A549 (cell line): ENCODE results near the gene SLC9C2. TPM values are rescaled to one million over a fixed set of nuclear protein-coding genes. Genes with fewer than 3 reads are reported as not detected.

Experiments
- ATAC-seq, 2 experiments: fragments of 200-7000 bp in 1 of 2; fragments of >200 bp in 1 of 2; cut with Nextera tagmentation in 1 of 2; cut with Tn5 transposase in 1 of 2; 3 replicates each; pipeline versions ENCODE4 v1.8.0 to v1.9.1; 2018 to 2020; ENCODE audit warnings: mild to moderate bottlenecking in 1 of 2, moderate library complexity in 1 of 2
- CTCF ChIA-PET: fragments of 300-600 bp; sonication (Branson Sonifier 250); formaldehyde crosslinking; extraction: SDS; loops from one replicate; lab custom pipeline; 2021; ENCODE audit warnings: antibody characterized with exemption, inconsistent platforms; lab: Yijun Ruan, JAX
- POLR2A ChIA-PET: fragments of 350-600 bp; formaldehyde crosslinking; extraction: SDS; loops from one replicate; lab custom pipeline; 2021; ENCODE audit warnings: antibody characterized with exemption, inconsistent platforms; lab: Yijun Ruan, JAX
- DNase-seq, 2 experiments: peaks; one replicate each; pipeline versions ENCODE4 v3.0.0 to v3.0.0-alpha.2; 2011 to 2016; ENCODE audit warnings: low read depth in 1 of 2, low spot score in 1 of 2
- FAIRE-seq: peaks from 2 replicates; lab custom pipeline; 2011; peaks lifted over from hg19 to GRCh38; lab: Jason Lieb, UNC
- H3K27ac ChIP-seq, 2 experiments: fragments of >200 bp; sonication (Bioruptor Twin); formaldehyde crosslinking; 3 replicates each; pipeline ENCODE4 v1.5.1; 2016 to 2017
- H3K4me1 ChIP-seq: fragments of >200 bp; sonication (Bioruptor Twin); formaldehyde crosslinking; 3 replicates; pipeline ENCODE4 v1.6.1; 2016
- H3K4me2 ChIP-seq: fragments of >200 bp; sonication (Bioruptor Twin); formaldehyde crosslinking; 3 replicates; pipeline ENCODE4 v1.6.1; 2016
- H3K4me3 ChIP-seq: fragments of >200 bp; sonication (Bioruptor Twin); formaldehyde crosslinking; 3 replicates; pipeline ENCODE4 v1.5.1; 2016
- H3K9me3 ChIP-seq: fragments of >200 bp; sonication (Bioruptor Twin); formaldehyde crosslinking; 3 replicates; pipeline ENCODE4 v1.6.1; 2016
- CEBPB ChIP-seq, 2 experiments: fragments of >200 bp in 1 of 2; sonication (Bioruptor Twin) in 1 of 2; formaldehyde crosslinking in 1 of 2; IDR thresholded peaks; 2 replicates each; pipeline ENCODE4 v1.6.1; 2012 to 2016
- CHD2 ChIP-seq: fragments of 150-350 bp; IDR thresholded peaks from 2 replicates; pipeline ENCODE4 v1.6.1; 2014; ENCODE audit warnings: low read length; ENCODE audit not compliant: partially characterized antibody
- CHD4 ChIP-seq: fragments of 200-600 bp; sonication (generic); IDR thresholded peaks from 2 replicates; pipeline ENCODE4 v1.6.1; 2016; ENCODE audit warnings: antibody characterized with exemption, mild to moderate bottlenecking, borderline replicate concordance
- ESRRA ChIP-seq: fragments of 150-350 bp; IDR thresholded peaks from 2 replicates; pipeline ENCODE4 v1.6.1; 2014; ENCODE audit warnings: mild to moderate bottlenecking, low read length, borderline replicate concordance
- HDAC2 ChIP-seq: fragments of 200-600 bp; sonication (generic); IDR thresholded peaks from 2 replicates; pipeline ENCODE4 v1.6.1; 2016
- HES2 ChIP-seq: fragments of >200 bp; sonication (Bioruptor Twin); formaldehyde crosslinking; IDR thresholded peaks from 2 replicates; pipeline ENCODE4 v1.6.1; 2016
- HOXA7 ChIP-seq: fragments of 250-450 bp; sonication (Bioruptor Pico); IDR thresholded peaks from 2 replicates; pipeline ENCODE4 v1.5.0; 2020; ENCODE audit warnings: mild to moderate bottlenecking, moderate library complexity
- HOXB13 ChIP-seq: fragments of 250-450 bp; sonication (Bioruptor Pico); IDR thresholded peaks from 2 replicates; pipeline ENCODE4 v1.5.0; 2020; ENCODE audit warnings: low read depth, mild to moderate bottlenecking, moderate library complexity
- JUN ChIP-seq, 2 experiments: fragments of >200 bp; sonication (Bioruptor Twin); formaldehyde crosslinking; IDR thresholded peaks; 2 replicates in 1 of 2; 3 replicates in 1 of 2; pipeline ENCODE4 v1.6.1; 2016 to 2017
- MAFK ChIP-seq: fragments of 450-650 bp; IDR thresholded peaks from 2 replicates; pipeline ENCODE4 v1.6.1; 2014; ENCODE audit not compliant: partially characterized antibody
- MAX ChIP-seq: IDR thresholded peaks from 2 replicates; pipeline ENCODE4 v1.6.1; 2012
- MAZ ChIP-seq: fragments of 150-350 bp; IDR thresholded peaks from 2 replicates; pipeline ENCODE4 v1.6.1; 2014; ENCODE audit warnings: antibody characterized with exemption, low read depth, low read length, borderline replicate concordance
- NR3C1 ChIP-seq: fragments of >200 bp; sonication (Bioruptor Twin); formaldehyde crosslinking; IDR thresholded peaks from 3 replicates; pipeline ENCODE4 v1.6.1; 2017
- POLR2A ChIP-seq: IDR thresholded peaks from 2 replicates; pipeline ENCODE4 v1.6.1; 2012; ENCODE audit warnings: mild to moderate bottlenecking, low read length
- POLR2AphosphoS2 ChIP-seq: conservative IDR thresholded peaks from 2 replicates; pipeline ENCODE4 v1.6.1; 2012; ENCODE audit warnings: low read length, improper control_type of control experiment, inconsistent platforms
- RAD21 ChIP-seq, 2 experiments: fragments of >200 bp in 1 of 2; sonication (Bioruptor Twin) in 1 of 2; formaldehyde crosslinking in 1 of 2; IDR thresholded peaks in 1 of 2; conservative IDR thresholded peaks in 1 of 2; 2 replicates in 1 of 2; 3 replicates in 1 of 2; pipeline ENCODE4 v1.6.1; 2012 to 2018; ENCODE audit warnings: inconsistent platforms in 1 of 2
- RCOR1 ChIP-seq: fragments of 150-350 bp; IDR thresholded peaks from 2 replicates; pipeline ENCODE4 v1.6.1; 2014; ENCODE audit warnings: antibody characterized with exemption, low read length, low read depth
- SREBF2 ChIP-seq: fragments of 450-650 bp; IDR thresholded peaks from 2 replicates; pipeline ENCODE4 v1.6.1; 2014; ENCODE audit warnings: mild to moderate bottlenecking, moderate library complexity
- USF2 ChIP-seq: fragments of 450-650 bp; IDR thresholded peaks from 2 replicates; pipeline ENCODE4 v1.6.1; 2014; ENCODE audit warnings: antibody characterized with exemption
- WGBS: methylation state at CpG from one replicate; pipeline ENCODE4 v1.1.6; 2017; ENCODE audit errors: missing lambda C conversion rate; 5-methylcytosine and 5-hydroxymethylcytosine counted together
- polyA plus RNA-seq, 4 experiments: library from polyadenylated mRNA; depleted of rRNA in 3 of 4; stranded (reverse); fragments of >200 nt; fragmentation: RNase III in 1 of 4; extraction: RNeasy Plus Mini Kit Qiagen cat#74134 plus additional on column Dnase treatment in 1 of 4; gene quantifications; 2 replicates in 3 of 4; 3 replicates in 1 of 4; pipeline ENCODE4 v1.2.3, GENCODE V29; 2011 to 2017
- TF ChIP-seq, protein P1 (sequence below): fragments of 250-450 bp; sonication (Bioruptor Pico); IDR thresholded peaks from 2 replicates; pipeline ENCODE4 v1.5.0; 2021; ENCODE audit warnings: mild to moderate bottlenecking, moderate library complexity, borderline replicate concordance
- TF ChIP-seq, protein P2 (sequence below): IDR thresholded peaks from 2 replicates; pipeline ENCODE4 v1.6.1; 2012; ENCODE audit warnings: low read depth, borderline replicate concordance
- TF ChIP-seq, protein P3 (sequence below): IDR thresholded peaks from 2 replicates; pipeline ENCODE4 v1.6.1; 2012
- TF ChIP-seq, protein P4 (sequence below): fragments of 200-600 bp; sonication (generic); IDR thresholded peaks from 2 replicates; pipeline ENCODE4 v1.6.1; 2016; ENCODE audit warnings: antibody characterized with exemption, mild to moderate bottlenecking, moderate library complexity

Gene SLC9C2
- polyA plus RNA-seq, 2 of the 4 experiments (the other 2 are of a cell fraction) = not detected

DNA sequence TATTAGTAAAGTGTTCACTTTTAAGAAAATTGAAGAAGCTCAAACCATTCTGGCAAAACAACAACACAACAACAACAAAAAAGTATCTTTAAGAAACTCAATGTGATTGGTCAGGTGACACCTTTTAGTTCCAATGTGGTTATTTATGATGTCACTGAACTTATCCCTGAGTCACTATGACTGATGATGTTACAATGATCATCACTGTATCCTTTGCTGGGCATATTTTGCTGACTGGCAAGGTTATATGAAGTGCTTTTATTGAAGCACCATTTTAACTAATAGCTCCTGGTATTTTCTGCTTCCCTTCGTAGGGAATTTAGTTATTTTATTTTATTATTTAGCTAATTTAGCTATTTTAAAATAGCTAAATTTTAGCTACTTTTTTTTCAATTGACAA is 32.2 kb upstream of the SLC9C2 start, which contains the start of gene TEX50:
Gene TEX50, plus strand, starts transcription at position 223 of the 400 bp plus-strand sequence. CDS start 184 bp downstream, outside the sequence.
- H3K9me3 ChIP-seq = peaks cover 9% of the 10 kb centered on the region; the same call in 1 of the 3 replicates
- 51% methylated on average over 1 of the region's 1 CpG for WGBS
- ATAC-seq (no peak), DNase-seq (peak in 1 of 2 experiments; percentile 21), FAIRE-seq (no peak)
- TF ChIP-seq MAFK (peak; percentile 73), POLR2A (no peak)
- no peak within 1 kb of the TSS for H3K4me3 ChIP-seq
- H3K4me1 ChIP-seq = no peaks in the 10 kb centered on the region
- H3K4me2 ChIP-seq = no peak within 1 kb of the TSS
- POLR2A ChIA-PET = no interaction called here
- CTCF ChIA-PET = interaction anchor here (0.5 to 0.9 kb wide), 2 partner anchors 14 to 891 kb away, joined by 3 read pairs; no protein-coding TSS in a partner anchor
- H3K27ac ChIP-seq = no peak within 1 kb of the TSS

DNA sequence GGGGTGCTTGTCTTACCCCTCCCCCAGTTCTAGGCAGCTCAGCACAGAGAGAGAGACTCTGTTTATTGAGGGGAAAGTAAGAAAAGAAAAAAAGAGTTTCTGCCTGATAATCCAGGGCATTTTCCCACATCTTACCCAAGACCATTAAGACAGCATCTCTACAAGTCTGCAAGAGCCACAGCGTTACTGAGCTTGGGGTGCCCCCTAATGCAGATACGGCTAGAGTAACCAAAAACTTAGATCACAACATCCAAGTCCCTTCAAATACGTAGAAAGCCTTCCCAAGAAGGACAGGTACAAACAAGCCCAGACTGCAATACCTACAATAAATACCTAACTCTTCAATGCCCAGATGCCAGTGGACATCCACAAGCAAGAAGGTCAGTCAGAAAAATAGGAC is 26.0 kb upstream of the SLC9C2 start:
- TF ChIP-seq RAD21 (conservative IDR thresholded peaks at IDR 0.05 in 1 of 2, IDR thresholded peaks at IDR 0.05 in 1 of 2) = peak in 1 of 2 experiments; percentile 28; a peak in 1 of 5 replicates
- no peak for TF ChIP-seq ESRRA
- TF ChIP-seq, all 56 proteins: peak for 1
- ChIA-PET POLR2A (no interaction called here), CTCF (no interaction called here)
- no peak overlapping the region for H3K27ac ChIP-seq
- ATAC-seq (no peak), FAIRE-seq (no peak), DNase-seq (peak in 1 of 2 experiments; percentile 6)
- H3K4me3 ChIP-seq = no peak overlapping the region
- 72% methylated on average over 3 of the region's 3 CpGs for WGBS
- no peaks in the 10 kb centered on the region for H3K4me1 ChIP-seq
- no peak overlapping the region for H3K4me2 ChIP-seq
- no peaks in the 10 kb centered on the region for H3K9me3 ChIP-seq

DNA sequence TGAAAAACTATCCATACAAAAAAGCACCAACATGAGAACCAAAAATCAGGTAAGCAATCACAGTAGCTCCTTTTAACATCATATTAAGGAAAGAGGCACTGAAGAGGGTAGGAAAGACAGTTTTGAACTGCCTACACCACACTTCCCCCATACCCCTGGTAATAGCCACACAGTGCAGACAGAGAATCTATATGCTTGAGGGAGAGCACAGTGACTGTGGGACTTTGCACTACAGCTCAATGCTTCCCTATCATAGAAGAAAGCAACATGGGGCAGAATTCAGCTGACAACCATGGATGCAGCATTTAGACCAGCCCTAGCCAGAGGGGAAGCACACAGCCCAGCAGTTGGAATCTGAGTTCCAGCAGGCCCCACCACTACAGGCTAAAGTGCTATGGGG is 24.4 kb upstream of the SLC9C2 start:
- no peak overlapping the region for H3K4me2 ChIP-seq
- H3K9me3 ChIP-seq = no peaks in the 10 kb centered on the region; the same call in 2 of the 3 replicates
- no peak overlapping the region for H3K4me3 ChIP-seq
- ChIA-PET CTCF (no interaction called here), POLR2A (no interaction called here)
- DNase-seq = no peak
- ATAC-seq = no peak
- FAIRE-seq = no peak
- TF ChIP-seq HOXA7 (no peak), HES2 (no peak), RAD21 (conservative IDR thresholded peaks at IDR 0.05 in 1 of 2, IDR thresholded peaks at IDR 0.05 in 1 of 2) (no peak), JUN (IDR thresholded peaks at IDR 0.05) (no peak), CEBPB (IDR thresholded peaks at IDR 0.05) (no peak), HDAC2 (no peak), MAZ (no peak), POLR2AphosphoS2 (no peak), CHD2 (no peak), RCOR1 (no peak)
- TF ChIP-seq, protein P1, sequence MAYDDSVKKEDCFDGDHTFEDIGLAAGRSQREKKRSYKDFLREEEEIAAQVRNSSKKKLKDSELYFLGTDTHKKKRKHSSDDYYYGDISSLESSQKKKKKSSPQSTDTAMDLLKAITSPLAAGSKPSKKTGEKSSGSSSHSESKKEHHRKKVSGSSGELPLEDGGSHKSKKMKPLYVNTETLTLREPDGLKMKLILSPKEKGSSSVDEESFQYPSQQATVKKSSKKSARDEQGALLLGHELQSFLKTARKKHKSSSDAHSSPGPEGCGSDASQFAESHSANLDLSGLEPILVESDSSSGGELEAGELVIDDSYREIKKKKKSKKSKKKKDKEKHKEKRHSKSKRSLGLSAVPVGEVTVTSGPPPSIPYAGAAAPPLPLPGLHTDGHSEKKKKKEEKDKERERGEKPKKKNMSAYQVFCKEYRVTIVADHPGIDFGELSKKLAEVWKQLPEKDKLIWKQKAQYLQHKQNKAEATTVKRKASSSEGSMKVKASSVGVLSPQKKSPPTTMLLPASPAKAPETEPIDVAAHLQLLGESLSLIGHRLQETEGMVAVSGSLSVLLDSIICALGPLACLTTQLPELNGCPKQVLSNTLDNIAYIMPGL (CRISPR knock-in tag) = no peak
- TF ChIP-seq, protein P2, sequence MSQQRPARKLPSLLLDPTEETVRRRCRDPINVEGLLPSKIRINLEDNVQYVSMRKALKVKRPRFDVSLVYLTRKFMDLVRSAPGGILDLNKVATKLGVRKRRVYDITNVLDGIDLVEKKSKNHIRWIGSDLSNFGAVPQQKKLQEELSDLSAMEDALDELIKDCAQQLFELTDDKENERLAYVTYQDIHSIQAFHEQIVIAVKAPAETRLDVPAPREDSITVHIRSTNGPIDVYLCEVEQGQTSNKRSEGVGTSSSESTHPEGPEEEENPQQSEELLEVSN = no peak
- TF ChIP-seq, protein P3, sequence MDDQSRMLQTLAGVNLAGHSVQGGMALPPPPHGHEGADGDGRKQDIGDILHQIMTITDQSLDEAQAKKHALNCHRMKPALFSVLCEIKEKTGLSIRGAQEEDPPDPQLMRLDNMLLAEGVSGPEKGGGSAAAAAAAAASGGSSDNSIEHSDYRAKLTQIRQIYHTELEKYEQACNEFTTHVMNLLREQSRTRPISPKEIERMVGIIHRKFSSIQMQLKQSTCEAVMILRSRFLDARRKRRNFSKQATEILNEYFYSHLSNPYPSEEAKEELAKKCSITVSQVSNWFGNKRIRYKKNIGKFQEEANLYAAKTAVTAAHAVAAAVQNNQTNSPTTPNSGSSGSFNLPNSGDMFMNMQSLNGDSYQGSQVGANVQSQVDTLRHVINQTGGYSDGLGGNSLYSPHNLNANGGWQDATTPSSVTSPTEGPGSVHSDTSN = no peak
- no peaks in the 10 kb centered on the region for H3K4me1 ChIP-seq
- H3K27ac ChIP-seq = no peak overlapping the region

DNA sequence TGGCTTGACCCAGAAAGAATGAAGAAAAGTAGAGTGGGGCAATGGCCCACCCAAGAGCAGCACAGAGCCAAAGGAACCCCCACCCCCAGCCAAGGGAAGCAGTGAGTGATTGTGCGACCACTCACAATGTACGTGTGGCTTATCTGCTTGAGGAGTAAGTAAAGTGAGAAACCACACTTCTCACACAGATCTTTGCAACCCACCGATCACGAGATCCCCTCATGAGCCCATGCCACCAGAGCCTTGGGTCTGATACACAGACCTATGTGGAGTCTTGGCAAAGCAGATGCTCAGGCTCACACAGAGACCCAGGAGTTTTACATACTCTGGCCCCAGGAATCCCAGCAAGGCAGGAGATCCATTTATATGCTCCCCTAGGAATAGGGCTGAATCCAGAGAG is 14.0 kb upstream of the SLC9C2 start:
- H3K4me2 ChIP-seq = no peak overlapping the region
- FAIRE-seq = no peak
- no peaks in the 10 kb centered on the region for H3K4me1 ChIP-seq
- H3K4me3 ChIP-seq = no peak overlapping the region
- H3K9me3 ChIP-seq = peaks cover 10% of the 10 kb centered on the region; the same call in 1 of the 3 replicates
- ChIA-PET POLR2A (no interaction called here), CTCF (no interaction called here)
- no peak for ATAC-seq
- 60% methylated on average over 4 of the region's 4 CpGs for WGBS
- DNase-seq = no peak
- no peak overlapping the region for H3K27ac ChIP-seq
- TF ChIP-seq SREBF2 (no peak), RAD21 (conservative IDR thresholded peaks at IDR 0.05 in 1 of 2, IDR thresholded peaks at IDR 0.05 in 1 of 2) (no peak), USF2 (no peak), CHD4 (no peak), MAX (no peak), HOXB13 (CRISPR knock-in tag) (no peak), NR3C1 (no peak)
- TF ChIP-seq, protein P4, sequence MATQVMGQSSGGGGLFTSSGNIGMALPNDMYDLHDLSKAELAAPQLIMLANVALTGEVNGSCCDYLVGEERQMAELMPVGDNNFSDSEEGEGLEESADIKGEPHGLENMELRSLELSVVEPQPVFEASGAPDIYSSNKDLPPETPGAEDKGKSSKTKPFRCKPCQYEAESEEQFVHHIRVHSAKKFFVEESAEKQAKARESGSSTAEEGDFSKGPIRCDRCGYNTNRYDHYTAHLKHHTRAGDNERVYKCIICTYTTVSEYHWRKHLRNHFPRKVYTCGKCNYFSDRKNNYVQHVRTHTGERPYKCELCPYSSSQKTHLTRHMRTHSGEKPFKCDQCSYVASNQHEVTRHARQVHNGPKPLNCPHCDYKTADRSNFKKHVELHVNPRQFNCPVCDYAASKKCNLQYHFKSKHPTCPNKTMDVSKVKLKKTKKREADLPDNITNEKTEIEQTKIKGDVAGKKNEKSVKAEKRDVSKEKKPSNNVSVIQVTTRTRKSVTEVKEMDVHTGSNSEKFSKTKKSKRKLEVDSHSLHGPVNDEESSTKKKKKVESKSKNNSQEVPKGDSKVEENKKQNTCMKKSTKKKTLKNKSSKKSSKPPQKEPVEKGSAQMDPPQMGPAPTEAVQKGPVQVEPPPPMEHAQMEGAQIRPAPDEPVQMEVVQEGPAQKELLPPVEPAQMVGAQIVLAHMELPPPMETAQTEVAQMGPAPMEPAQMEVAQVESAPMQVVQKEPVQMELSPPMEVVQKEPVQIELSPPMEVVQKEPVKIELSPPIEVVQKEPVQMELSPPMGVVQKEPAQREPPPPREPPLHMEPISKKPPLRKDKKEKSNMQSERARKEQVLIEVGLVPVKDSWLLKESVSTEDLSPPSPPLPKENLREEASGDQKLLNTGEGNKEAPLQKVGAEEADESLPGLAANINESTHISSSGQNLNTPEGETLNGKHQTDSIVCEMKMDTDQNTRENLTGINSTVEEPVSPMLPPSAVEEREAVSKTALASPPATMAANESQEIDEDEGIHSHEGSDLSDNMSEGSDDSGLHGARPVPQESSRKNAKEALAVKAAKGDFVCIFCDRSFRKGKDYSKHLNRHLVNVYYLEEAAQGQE = no peak
